Upper lobe of right lung (tissue), 1 donor: ENCODE data around the gene DHRS9. TPM values are rescaled to one million over a fixed set of nuclear protein-coding genes. Genes with fewer than 3 reads are reported as not detected.
A peak's percentile ranks its signal among the peaks of the same experiment; 100 is the strongest.

Source experiments
- ATAC-seq: fragments of 200-7000 bp; cut with Tn5 transposase; one replicate; pipeline ENCODE4 v1.9.1; 2020; ENCODE audit warnings: mild to moderate bottlenecking, moderate library complexity
- DNase-seq: peaks from one replicate; pipeline ENCODE4 v3.0.0-alpha.2; 2020
- H3K27ac ChIP-seq: fragments of 200-600 bp; one replicate; pipeline ENCODE4 v1.8.0; 2022
- H3K27me3 ChIP-seq: fragments of 200-600 bp; one replicate; pipeline ENCODE4 v1.8.0; 2022; ENCODE audit warnings: mild to moderate bottlenecking
- H3K36me3 ChIP-seq: fragments of 200-600 bp; one replicate; pipeline ENCODE4 v1.8.0; 2022
- H3K4me1 ChIP-seq: fragments of 200-600 bp; one replicate; pipeline ENCODE4 v1.8.0; 2022
- H3K4me3 ChIP-seq: fragments of 200-600 bp; one replicate; pipeline ENCODE4 v1.8.0; 2022; ENCODE audit warnings: mild to moderate bottlenecking
- H3K9me3 ChIP-seq: fragments of 200-600 bp; one replicate; pipeline ENCODE4 v1.8.0; 2022
- intact Hi-C: fragments of 100-400 bp; cut with DNase I; formaldehyde crosslinking; loops from one replicate; pipeline ENCODE4 v1.11.0; 2022
- total RNA-seq: library from RNA; stranded (reverse); fragmentation: NEBNext Ultra II Directional; extraction: Animal tissue kit (Norgen Biotek cat#: 25700); gene quantifications from one replicate; pipeline ENCODE4 v1.2.1, GENCODE V29; 2021
- TF ChIP-seq, protein P1 (sequence below): fragments of 200-600 bp; IDR thresholded peaks from one replicate; pipeline ENCODE4 v1.8.0; 2022; ENCODE audit warnings: antibody characterized with exemption
- donor health status: DM: no; HTN: yes; CAD: no; lungs with severe emphysema.

DHRS9 gene
- total RNA-seq, 1 donor from 2014 or later, result 7.6 TPM

GRCh38 chr2:169034256-169034655 lies 35.1 kb upstream of the DHRS9 start:
- no peak for ATAC-seq
- intact Hi-C loops, result no loop called here
- no peaks in the 10 kb centered on the region for H3K4me1 ChIP-seq
- H3K36me3 ChIP-seq, result no peaks in the 10 kb centered on the region
- no peak overlapping the region for H3K27ac ChIP-seq
- H3K27me3 ChIP-seq, result no peaks in the 10 kb centered on the region
- TF ChIP-seq, protein P1, sequence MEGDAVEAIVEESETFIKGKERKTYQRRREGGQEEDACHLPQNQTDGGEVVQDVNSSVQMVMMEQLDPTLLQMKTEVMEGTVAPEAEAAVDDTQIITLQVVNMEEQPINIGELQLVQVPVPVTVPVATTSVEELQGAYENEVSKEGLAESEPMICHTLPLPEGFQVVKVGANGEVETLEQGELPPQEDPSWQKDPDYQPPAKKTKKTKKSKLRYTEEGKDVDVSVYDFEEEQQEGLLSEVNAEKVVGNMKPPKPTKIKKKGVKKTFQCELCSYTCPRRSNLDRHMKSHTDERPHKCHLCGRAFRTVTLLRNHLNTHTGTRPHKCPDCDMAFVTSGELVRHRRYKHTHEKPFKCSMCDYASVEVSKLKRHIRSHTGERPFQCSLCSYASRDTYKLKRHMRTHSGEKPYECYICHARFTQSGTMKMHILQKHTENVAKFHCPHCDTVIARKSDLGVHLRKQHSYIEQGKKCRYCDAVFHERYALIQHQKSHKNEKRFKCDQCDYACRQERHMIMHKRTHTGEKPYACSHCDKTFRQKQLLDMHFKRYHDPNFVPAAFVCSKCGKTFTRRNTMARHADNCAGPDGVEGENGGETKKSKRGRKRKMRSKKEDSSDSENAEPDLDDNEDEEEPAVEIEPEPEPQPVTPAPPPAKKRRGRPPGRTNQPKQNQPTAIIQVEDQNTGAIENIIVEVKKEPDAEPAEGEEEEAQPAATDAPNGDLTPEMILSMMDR, result no peak
- no peak overlapping the region for H3K4me3 ChIP-seq
- H3K9me3 ChIP-seq, result no peaks in the 10 kb centered on the region
- no peak for DNase-seq

DNA sequence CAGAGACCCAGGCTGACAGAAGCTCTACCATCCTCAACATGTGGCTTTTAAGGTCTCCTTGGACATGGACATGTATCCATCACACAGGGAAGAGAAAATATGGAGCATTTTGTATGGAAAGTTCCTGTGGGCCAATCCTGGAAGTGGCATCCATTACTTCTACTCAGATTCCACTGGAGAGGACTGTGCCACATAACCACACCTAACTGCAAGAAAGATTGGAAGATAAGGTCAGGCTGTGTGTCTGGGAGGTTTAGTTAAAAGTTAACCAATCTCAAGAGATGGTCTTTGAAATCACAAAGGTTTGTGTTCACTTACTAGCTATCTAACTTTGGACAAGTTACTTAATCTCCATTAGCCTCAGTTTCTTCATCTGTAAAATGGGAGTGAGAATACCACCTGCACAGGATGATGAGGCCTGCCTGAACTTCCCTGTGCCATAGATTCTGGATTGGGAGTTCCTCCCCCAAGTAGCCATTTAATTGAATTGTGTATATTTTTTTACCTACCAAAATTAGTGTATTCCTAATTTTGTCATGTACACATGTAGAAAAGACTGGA lies 34.3 kb upstream of the DHRS9 start:
- intact Hi-C loops, result no loop called here
- no peak for ATAC-seq

GRCh38 chr2:169035887-169036286 lies 33.5 kb upstream of the DHRS9 start:
- Histone ChIP-seq H3K4me3 (no peak overlapping the region), H3K4me1 (no peaks in the 10 kb centered on the region), H3K27ac (no peak overlapping the region), H3K9me3 (no peaks in the 10 kb centered on the region), H3K36me3 (no peaks in the 10 kb centered on the region), H3K27me3 (no peaks in the 10 kb centered on the region)
- DNase-seq (no peak), ATAC-seq (no peak)
- intact Hi-C loops, result no loop called here
- TF ChIP-seq, protein P1, result no peak

More for the DNA sequence above, 34.3 kb upstream of the DHRS9 start:
- no peak overlapping the region for H3K27ac ChIP-seq
- no peak overlapping the region for H3K4me3 ChIP-seq
- H3K36me3 ChIP-seq, result no peaks in the 10 kb centered on the region
- TF ChIP-seq, protein P1, result no peak
- DNase-seq, result no peak
- no peaks in the 10 kb centered on the region for H3K9me3 ChIP-seq
- H3K4me1 ChIP-seq, result no peaks in the 10 kb centered on the region
- H3K27me3 ChIP-seq, result no peaks in the 10 kb centered on the region

DNA sequence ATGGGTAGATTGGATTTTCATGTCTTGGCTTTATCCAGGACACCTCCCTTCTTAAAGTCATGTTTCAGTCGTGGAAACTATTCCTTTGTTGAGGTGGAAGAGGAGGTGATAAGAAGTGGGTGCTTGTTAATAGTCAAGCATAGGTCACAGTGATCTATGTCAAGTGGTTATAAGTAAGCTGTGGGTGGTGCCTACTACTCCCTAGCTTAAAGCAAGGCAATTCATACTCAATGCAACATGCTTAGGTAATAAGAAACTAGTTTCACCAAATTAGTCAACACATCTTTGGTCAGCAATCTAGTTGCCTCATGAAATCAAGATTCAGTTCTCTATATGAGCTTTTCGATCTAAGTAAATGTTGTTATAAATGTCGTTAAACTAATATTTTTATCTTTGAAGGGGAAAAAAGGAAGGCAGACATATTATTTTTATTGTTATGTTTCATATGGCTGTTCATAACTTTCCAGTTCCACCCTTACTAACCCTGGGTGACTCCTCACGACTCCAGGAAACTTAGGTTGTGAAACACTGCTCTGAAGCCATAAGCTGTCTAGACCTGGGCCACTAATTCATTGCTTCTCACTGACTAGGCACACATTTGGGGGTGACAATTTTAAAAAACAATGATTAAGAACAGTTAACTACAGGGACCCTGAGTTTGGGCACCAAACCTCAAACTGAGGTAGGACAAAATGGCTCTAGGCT lies 32.5 kb upstream of the DHRS9 start:
- no peak overlapping the region for H3K27ac ChIP-seq
- TF ChIP-seq, protein P1, result no peak
- no peaks in the 10 kb centered on the region for H3K9me3 ChIP-seq
- intact Hi-C loops, result no loop called here
- no peaks in the 10 kb centered on the region for H3K27me3 ChIP-seq
- ATAC-seq (peak; percentile 80), DNase-seq (no peak)
- H3K4me3 ChIP-seq, result no peak overlapping the region
- no peaks in the 10 kb centered on the region for H3K4me1 ChIP-seq
- no peaks in the 10 kb centered on the region for H3K36me3 ChIP-seq

GRCh38 chr2:169038338-169038757 lies 31.0 kb upstream of the DHRS9 start:
- intact Hi-C loops, result no loop called here

More at GRCh38 chr2:169038338-169038757, 31.0 kb upstream of the DHRS9 start:
- peak; percentile 87 for ATAC-seq
- Histone ChIP-seq H3K27ac (no peak overlapping the region), H3K4me3 (no peak overlapping the region), H3K9me3 (no peaks in the 10 kb centered on the region), H3K4me1 (no peaks in the 10 kb centered on the region), H3K36me3 (no peaks in the 10 kb centered on the region), H3K27me3 (no peaks in the 10 kb centered on the region)
- DNase-seq, result no peak
- TF ChIP-seq, protein P1, result no peak
